SKM-1 treated with dmso at 0.1 percent for 144 hours (cell line): Measurements from ENCODE around the gene PRSS50.
"Not testable (repeated sequence)": the region's sequence is repeated elsewhere in the genome, so short reads cannot be mapped to it uniquely, and the experiment has no call there.

Experiments used
- DNase-seq: peaks from one replicate; lab custom pipeline; 2025; ENCODE audit not compliant: unreplicated experiment; lab: John Stamatoyannopoulos, UW

The PRSS50 gene, protein sequence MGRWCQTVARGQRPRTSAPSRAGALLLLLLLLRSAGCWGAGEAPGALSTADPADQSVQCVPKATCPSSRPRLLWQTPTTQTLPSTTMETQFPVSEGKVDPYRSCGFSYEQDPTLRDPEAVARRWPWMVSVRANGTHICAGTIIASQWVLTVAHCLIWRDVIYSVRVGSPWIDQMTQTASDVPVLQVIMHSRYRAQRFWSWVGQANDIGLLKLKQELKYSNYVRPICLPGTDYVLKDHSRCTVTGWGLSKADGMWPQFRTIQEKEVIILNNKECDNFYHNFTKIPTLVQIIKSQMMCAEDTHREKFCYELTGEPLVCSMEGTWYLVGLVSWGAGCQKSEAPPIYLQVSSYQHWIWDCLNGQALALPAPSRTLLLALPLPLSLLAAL

DNA sequence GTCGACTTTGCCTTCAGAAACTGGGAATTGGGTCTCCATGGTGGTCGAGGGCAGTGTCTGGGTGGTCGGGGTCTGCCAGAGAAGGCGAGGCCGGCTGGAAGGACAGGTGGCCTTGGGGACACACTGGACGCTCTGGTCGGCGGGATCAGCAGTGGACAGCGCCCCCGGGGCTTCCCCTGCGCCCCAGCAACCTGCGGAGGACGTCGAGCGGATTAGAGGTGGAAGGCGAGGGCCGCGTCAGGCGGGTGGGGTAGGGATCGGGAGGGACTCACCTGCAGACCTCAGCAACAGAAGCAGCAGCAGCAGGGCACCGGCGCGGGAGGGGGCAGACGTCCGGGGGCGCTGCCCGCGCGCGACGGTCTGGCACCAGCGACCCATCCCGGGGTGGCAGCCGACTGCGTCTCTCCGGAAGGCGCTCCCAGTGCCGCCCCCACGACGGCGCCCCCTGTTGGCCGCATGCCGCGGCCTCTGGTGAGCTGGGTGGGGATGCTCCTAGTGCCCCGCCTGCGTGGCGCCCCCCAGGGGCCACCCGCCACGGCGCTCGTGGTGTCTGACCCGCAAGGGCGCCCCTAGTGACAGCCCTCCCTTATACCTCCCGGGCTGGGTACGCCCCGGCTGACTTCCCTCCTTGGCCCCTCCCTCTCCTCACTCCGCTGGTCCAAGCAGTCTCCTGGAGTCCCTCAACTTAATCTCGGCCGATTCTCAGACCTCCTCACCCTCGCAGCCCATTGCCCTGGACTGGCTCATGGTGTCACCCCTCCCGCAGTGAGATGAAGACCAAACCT lies at the start of gene PRSS50:
Gene PRSS50, minus strand, starts transcription at position 423 of the 785 bp plus-strand sequence. Its CDS starts 45 bp downstream, at position 378.
- DNase-seq = peak; percentile 27

DNA sequence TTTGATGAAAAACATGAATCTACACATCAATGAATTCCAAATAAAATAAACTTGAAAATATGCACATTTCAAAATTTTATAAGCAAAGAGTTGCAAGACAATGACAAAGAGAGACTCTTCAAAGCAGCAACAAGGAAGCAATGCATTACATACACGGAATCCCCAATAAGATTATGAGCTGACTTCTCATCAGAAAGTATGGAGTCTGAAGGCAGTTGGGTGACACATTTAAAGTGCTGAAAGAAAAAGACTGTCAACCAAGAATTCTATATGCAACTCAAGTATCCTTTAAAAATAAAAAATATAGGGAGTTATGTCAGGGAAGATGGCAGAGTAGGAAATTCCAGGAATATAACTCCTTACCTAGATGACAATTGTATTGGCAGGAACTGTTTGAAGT lies 46.5 kb upstream of the PRSS50 start:
- no peak for DNase-seq

DNA sequence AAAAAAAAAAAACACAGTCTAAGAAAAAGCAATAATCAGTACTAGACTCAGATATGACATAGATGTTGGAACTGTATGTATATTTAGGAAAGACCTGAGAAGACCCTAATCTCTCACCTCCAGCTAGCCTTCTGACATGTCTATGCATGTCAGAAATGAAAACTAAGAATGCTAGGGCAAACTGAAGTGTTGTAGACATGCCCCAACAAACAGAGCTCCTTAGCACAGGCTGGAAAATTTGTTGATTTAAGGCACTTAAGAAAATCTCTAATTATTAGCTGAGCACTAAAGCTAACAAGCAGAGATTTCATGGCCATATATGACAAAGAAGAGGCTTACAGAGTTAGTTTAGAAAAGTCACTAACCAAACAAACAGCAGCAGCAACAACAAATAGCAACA lies 45.5 kb upstream of the PRSS50 start:
- DNase-seq = no peak

DNA sequence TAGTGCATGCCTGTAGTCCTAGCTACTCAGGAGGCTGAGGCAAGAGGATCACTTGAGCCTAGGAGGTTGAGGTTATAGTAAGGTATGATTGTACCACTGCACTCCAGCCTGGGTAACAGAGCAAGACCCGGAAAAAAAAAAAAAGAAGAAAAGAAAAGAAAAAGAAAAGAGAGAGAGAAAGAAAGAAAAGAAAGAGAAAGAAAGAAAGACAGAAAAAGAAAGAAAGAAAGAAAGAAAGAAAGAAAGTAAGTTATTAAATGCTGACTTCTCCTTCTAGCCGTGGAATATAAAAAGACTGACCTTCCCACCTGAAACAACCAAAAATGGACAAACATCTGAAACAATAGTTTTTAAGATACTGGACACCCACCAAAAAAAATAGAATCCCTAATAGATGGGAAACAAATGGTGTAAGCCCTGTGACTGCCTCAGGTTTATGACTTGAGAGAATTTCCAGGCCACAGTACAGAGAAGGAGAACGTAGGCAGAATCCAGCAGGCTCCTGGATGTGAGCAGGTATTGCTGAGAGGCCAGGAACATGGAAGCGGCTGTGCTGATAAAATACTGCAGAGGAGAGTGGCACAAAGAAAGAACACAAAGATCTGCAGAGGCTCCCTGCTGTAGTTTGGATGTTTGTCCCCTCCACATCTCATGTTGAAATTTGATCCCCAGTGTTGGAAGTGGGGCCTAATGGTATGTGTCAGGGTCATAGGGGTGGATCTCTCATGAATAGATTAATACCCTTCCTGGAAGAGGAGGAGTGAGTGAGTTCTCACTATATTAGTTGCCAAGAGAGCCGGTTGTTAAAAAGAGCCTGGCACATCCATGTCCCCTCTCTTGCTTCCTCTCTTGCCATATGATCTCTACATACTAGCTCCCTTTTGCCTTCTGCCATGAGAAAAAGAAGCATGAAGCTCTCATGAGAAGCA lies 41.8 kb upstream of the PRSS50 start:
- DNase-seq = no peak

DNA sequence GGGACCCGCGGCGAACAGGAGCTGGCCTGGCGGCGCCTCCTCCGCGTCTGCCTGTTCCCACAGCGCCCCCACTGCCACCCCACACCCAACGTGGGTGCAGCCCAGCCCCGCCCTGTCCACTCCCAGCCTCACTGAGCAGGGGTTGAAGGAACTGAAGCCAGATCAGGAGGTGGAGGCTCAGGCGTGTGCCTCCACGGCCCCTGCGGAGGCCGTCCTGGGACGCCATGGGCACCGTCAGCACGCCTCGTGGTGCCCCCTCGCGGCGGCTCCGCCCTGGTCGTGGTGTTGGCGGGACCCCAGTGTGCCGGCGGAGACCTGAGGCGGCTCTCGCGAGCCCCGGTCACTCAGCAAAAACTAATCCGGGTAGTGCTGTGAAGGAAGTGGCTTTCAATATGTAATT lies 39.0 kb upstream of the PRSS50 start:
- no peak for DNase-seq

DNA sequence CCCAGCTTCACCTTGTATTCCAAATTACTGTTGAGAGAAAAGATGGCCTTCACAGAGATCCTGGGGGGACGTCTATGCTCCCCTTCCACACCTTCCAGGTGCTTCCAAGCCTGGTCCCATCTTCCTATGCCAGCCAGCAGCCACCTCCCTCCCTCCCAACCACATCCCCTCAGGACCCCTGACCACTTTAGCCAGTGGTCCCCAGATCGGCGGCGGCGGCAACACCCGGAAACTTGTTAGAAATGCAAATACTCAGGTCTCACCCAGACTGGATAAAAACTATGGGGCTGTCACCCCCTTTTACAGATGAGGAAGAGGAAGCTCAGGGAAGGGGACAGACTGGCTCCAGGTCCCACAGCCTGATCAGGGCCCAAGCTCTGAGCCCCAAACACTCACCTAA lies 38.0 kb upstream of the PRSS50 start:
- no peak for DNase-seq

DNA sequence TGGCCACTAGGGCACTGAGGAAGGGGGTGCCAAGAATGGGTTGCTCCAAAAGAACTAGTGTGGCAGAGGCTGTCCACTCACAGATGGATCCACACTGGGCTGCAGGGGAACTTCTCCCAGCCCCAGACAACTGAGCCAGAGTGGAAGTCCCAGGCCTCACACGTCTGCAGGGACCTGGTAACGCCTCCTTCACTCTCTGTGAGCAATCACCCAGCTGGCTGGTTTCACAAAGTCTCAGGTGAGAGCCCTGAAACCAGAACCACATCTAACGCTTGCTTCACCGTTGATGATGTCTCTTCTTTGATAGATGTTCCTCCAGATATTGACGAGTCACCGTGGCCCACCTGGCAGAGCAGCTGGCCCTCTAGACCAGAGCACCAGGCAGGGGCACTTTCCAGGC lies 35.5 kb upstream of the PRSS50 start:
- not testable (repeated sequence) for DNase-seq

DNA sequence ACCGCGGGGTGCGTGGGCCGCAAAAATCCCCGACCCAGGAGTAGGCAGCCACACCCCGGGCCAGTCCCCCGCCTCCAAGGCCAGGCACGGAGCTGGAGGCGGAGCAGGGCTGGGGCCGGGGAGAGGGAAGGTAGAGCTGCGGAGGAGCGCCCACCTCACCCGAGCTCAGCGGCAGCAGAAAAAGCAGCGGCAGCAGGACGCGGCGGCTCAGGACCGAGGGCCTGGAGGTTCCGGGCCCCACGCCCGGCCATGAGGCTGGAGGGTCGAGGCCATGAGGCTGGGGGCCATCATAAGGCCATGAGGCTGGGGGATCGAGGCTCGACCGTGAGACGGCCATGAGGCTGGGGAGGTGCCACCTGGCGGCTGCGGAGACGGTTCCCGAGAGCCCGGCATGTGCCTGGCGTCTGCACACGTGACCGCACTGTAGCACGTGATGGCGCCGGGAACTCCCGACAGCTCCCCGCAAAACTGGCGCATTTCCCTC lies 32.9 kb upstream of the PRSS50 start:
- no peak for DNase-seq

DNA sequence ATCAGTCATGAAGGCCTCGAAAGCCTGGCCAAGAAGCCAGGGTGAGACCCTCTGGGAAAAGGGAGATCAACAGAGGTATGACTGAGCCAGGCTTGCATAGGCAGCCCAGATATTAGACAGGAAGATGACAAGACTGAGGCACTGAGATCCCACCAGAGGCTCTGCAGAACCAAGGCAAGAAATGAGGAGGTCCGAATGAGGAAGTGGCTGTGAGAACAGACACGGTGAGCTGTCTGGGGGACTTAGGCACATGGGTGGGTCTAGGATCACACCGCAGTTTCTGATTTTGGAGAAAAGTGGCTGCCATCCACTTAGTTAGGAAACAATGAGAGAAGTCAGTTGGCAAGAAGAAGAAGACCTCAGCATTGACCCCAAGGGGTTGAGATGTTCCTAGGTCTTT lies 31.5 kb upstream of the PRSS50 start:
- DNase-seq = no peak

DNA sequence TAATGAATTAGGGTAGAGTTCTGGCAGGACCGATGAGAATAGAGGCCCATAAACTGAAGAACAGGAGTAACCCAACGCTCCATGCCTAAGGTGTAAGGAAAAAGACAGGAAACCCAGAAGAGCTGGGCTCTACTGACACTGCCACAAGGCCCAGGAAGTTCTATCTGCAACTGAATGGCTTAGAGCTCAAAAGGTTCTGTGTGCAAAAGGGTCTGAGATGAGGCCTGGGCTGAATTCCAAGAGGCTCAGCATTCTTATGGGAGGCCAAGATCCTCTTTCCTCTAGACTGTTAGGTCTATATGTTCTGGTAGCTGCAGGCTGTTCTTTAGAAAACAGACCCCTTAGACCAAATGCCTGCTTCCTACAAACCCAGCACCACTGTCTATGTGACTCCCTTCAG lies 30.5 kb upstream of the PRSS50 start:
- DNase-seq = no peak

DNA sequence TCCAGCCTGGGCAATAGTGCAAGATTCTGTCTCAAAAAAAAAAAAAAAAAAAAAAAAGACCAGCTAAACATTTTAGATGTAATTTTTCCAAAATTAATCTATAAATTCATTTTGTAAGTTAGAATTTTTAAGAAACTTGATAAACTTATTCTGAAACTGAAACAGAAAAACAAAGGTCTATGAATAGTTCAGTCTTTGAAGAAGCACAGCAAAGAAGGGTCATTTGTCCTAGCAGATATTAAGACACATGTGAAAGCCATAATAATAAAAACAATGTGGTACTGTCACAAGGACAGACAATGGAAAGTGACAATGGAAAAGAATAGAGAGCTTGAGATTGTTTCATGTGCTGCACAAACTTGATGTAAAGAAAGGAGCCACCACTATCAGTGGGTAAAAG lies 29.0 kb upstream of the PRSS50 start:
- no peak for DNase-seq

DNA sequence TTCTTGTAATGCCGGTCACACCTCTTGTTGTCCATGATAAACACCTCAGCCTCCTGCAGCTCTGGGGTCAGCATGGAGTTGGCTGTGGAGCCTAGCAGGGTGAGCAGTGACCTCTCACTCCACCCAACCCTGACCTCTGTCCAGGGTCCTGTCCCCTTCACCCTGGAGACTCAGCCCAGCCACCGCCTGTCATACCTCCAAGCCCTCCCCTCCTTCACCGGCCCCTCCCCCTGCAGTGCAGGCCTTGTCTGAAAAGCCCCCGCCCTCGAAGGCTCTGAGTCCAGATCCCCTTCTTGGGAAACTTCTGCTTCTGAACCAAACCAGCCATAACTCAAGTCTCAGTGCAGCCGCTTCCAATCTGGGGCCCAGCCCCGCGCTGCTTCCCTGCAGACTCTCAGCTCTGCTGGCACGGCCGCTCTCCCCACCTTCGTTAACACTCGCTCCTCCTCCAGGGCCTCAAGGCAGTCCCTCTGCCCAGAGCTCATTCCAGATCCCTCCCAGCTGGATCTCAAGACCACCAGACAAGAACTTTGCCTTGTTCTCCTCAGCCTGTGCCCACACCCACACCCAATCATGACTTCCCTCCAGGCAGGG lies 25.4 kb upstream of the PRSS50 start:
- no peak for DNase-seq

DNA sequence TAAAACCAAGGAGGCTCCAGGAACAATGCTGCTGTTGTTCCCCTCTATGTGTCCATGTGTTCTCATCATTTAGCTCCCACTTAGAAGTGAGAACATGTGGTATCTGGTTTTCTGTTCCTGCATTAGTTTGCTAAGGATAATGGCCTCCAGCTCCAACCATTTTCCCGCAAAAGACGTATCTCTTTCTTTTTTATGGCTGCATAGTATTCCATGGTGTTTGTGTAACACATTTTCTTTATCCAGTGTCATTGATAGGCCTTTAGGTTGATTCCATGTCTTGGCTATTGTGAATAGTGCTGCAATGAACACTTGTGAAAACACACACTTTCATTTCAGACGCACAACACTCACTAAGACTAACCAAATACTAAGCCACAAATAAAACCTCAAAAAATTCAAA lies 21.9 kb upstream of the PRSS50 start:
- not testable (repeated sequence) for DNase-seq

DNA sequence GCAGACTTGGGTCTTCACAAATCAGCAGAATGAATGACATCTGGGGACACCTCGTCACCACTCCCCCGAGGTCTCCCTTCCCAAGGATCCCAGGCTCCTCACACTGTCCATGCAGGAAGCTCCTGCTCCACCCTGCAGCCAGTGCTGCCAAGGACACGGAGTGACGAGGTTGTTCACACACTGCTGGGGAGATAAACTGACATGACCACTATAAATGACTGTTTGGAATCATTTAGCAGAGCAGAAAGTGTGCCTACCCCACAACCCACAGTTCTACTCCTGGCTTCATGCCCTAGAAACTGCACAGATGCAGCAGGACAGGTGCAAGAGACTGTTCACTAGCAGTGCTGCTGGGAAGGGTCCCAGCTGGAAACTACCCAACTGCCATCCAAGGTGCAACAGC lies 19.7 kb upstream of the PRSS50 start:
- DNase-seq = no peak

DNA sequence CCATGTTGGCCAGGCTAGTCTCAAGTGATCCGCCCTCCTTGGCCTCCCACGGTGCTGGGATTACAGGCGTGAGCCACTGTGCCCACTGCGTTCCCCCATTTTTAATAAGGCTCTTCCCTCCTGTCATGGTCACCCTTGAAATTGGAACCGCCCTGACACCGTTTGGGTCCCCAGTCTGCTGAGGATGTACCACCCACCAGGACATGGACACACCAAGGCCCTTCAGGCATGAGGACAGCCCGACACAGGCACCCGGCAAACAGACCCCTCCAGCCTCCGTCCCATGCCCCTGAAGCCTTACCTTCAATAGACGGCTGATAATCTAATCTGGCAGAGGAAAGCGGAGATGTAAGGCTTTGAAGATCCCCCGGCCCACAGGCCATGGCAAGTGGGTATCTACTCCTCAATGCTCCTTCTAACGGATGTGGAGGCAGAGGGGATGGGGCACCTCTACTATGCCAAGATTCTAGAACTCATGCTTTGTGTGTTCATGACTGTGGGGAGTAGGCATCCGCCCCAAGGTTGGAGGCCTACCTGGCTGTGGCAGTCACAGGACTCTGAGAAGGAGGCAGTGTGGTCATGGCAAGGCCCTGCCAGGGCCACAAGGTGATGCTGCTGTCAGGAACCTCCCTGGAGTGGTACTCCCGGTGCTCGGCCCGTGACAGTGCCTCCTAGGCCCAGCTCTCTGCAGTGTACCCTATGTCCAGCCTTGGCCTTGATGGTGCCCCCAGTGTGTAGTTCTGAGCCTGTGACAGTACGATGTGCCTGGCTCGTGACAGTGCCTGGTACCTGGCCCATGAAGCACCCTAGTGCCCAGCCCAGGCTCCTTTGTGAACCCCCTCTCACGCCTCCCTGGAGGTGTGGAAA lies 18.6 kb upstream of the PRSS50 start:
- no peak for DNase-seq

DNA sequence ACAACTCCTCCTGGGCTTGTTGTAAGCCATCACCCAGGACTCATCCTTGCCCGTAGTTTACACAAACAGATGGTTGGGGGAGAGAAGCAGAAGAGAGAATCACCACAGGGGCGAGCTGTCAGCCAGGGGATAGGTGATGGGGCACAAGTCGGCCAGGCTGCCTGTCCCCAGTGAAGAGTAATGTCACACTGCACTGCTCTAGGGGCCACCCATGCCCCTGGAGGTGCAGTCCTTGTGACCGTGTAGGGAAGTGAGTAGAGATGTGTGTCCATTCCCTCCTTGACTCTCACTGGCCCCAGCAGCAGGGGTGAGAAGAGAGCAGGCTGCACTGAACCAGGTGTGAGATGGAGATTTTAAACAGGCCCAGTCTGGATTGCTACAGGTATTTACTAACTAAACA lies 17.1 kb upstream of the PRSS50 start:
- DNase-seq = no peak

DNA sequence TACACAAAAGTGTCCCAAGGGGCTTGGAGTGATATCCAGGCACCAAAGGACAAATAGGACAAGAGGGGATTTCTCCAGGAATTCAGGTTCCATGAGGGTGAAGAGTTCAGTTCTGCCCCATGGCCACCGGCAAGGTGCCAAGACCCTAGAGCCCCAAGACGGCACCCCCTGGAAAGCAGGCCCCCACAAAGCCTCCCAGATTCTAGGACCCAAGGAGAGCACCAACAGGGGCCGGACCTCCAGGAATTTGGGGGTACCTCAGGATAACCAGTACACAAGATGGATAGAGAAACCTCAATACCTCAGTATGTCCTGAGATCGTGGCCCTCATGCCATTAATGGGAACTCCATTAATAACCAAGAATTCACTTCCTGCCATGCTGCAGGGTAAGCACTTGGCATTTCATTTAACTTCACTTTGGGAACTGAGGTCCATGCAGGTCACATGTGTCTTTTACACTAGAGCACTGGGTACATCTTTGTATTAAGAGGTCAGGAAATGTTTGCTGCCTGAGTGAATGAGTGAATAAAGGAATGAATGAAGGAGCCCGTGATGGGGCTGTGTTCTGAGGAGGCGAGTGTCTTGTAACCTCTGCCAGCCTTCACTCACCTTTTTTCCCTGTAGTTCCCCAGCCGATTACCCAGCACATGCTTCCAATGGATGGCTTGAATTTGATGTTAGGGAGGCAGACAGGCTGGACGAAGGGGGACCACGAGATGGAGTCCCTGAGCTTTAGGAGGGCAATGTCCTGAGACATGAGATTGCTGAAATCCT lies 15.5 kb upstream of the PRSS50 start:
- DNase-seq = no peak

DNA sequence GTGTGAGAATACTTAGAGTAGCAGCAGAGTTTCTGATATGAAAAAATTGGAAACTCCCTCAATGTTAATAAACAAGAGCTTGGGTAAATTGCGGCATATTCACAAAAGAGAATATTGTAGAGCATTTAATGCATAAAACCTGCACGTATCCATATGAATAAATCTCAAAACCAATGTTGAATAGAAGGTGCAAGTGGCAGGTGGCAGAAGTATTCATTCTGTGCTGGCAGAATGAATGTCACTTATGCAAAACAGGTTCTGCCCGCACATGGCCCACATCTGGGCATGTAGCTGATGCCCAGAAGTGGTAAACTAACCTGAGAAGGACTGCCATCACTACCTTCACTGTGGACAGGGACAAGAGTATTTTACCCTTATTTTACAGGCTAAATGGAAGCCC lies 14.1 kb upstream of the PRSS50 start:
- no peak for DNase-seq

DNA sequence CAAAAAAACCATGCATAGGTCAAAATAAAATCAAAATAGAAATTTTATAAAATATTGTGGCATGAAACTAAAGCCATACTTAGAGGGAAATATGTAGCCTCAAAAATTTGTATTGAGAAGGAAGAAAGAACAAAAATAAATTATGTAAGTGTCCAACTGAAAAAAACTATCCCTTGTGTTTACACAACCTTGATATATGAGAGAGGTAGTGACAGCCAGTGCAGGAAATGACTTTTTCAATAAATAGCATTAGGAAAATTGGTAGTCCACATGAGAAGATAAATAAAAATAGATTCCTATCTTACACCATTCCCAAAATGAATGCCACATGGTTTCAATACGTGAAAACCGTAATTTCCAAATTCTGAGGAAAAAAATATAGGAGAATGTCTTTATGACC lies 13.2 kb upstream of the PRSS50 start:
- DNase-seq = no peak
